ENCODE measurements around the gene PLEKHF1. TPM values are rescaled to one million over a fixed set of nuclear protein-coding genes. Genes with fewer than 3 reads are reported as not detected.

The PLEKHF1 gene
- total RNA-seq, 1 donor from 2014 or later = 1.9 TPM

DNA sequence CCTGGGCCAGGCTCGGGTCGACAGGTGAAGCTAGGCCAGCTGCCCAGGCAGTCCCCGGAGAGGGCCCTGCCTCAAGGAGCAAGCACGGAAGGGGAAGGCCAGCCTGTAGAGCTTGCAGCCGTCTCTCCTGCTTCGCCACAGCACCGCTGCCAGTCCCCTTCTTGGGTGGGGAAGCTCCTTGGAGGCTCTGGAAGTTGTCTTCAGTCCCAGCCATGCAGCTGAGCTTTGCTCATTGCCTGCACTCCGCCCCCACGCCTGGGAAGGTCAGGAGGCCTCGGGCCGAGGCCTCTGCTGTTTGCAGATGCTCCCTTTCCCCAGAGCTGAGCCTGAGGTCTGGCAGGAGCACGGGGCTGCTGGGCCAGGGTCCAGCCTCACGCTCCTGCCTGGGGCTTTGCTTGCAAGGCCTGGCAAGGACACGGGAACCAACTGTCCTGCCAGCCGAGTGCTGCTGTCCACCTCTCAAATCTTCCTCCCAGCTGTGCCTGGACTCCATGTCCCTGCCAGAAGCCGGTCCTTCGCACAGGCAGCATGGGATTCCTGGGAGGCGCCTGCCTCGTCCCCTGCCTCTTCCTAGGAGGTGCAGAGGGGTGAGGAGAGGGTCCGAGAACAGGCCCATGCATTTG is 13.3 kb downstream of the PLEKHF1 start:
- DNase-seq = peak; percentile 28

DNA sequence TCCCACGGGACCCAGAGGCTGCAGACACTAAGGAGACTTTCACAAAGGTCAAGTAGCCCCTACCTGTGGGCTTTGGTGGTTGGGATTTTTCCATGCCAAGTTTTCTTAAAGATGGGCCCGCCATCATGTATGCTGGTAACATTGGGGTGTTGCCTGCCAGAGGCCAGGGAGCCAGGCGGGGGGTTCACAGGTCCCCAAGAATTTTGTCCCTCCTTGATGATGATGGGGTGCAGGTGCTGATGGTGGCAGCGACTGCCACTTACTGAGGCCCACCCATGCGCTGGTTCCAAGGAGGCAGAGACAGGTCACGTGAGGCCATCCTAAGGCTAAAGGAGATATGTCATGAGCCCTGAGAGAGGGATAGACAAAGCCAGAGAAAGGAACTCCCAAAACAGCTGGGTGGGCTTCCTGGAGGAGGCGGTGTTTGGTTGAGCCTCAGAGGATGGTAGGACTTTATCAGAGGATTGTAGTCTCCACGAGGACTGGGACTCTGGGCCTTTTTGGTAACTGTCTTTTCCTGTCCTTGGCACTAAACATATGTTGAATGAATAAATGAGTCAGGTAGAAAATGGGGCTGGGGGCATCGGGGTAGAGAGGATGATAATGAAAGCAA is 14.4 kb downstream of the PLEKHF1 start:
- DNase-seq = no peak

DNA sequence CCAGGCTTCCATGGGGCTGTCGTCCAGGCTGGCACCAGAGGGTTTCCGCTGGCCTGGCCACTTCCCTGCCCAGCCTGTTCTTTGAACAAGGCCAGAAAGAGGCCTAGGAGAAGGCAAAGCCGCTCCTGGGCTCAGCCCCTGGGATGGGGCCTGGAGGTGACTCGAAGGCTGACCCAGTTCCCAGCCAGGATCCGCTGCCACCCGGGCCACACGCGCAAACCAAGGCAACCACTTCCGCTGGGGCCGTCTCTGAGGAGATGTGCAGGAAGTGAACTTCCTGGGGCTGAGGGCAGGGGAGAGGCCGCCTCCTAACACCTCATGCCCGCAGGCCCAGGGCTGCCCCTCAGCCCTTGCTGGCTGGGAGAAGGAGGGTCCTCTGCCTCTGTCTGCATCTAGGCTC is 15.2 kb downstream of the PLEKHF1 start:
- DNase-seq = no peak

DNA sequence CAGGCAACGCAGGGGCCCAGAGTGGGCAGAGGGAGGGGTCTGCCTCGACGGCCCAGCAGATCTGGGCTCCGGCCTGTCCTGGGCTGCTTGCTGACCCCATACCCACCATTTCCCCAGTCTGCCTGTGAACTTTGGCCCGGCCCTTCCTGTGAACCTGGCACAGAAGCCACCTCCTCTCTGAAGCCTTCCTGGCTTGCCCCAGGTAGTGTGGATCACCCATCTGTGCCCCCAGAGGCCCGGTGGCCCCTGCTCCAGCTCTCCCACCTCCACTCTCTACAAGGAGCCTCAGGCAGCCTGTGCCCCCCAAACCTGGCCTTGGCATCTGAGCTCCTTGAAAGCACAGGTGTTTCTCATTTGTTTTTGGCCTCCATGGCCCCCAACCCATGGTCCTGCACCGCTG is 15.7 kb downstream of the PLEKHF1 start:
- no peak for DNase-seq

DNA sequence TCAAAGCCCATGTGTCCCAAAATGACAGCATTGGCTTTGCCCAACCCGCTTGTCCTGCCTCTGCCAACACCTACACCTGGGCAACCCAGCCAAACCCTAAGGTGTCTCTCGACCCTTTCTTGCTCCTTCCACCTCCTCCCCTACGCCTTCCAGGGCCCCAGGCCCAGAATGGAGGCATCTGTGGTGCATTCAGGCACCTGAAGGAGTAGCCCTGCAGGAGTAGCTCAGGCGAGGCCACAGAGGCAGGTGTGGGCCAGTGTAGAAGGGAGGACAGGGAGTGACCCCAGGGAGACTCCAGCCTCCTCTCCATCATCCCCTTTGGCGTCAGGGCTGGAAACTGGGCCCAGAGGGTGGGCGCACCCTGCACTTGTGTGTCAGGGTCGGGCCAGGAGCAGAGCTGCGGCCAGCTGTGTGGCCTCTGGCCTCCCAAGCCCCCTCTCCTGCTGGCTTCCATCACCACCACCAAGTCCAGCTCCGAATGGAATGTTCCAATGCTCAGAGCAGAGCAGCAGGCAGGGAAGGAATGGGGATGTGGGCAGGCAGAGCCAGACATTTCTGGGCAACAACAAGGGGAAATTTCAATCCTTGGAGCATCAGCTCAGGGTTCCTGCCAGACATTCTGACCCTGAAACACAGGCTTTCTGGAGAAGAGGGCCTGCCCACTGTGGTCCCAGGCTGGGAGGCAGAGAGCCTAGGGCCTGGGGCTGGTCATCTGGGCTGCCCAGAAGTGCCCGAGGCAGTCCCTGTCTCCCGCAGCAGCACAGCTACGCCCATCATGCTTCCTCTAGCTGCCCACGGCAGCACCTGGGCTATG is 16.4 kb downstream of the PLEKHF1 start:
- no peak for DNase-seq

DNA sequence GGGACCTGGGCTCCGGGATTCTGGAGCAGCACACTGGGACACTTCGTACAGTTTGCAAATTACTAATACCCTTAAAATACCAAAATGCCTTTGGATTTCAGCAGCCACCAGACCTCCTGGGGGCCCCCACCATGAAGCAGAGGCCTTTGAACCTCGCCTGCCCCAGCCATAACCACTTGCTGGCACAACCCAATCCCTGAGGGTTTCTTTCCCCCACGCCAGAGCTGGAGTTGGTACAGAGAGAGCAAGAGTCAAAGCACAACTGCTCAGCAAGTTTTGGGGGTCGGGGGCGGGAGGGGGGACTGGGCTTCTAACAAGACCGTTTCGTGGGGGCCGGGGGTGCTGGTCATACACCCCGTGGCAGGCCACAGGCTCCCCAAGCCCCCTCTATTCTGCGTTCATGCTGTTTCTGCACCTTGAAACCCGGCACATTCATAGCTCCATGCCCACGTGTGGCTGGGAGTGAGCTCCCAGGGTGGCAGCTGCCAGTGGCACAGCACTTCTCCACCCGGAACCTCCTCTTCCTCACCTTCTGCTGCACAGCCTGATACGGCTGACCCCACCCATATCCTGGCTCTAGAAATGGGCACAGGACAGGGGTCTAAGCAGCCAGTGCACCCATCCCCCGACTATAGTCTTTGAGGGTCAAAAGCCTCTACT is 17.1 kb downstream of the PLEKHF1 start:
- DNase-seq = no peak

DNA sequence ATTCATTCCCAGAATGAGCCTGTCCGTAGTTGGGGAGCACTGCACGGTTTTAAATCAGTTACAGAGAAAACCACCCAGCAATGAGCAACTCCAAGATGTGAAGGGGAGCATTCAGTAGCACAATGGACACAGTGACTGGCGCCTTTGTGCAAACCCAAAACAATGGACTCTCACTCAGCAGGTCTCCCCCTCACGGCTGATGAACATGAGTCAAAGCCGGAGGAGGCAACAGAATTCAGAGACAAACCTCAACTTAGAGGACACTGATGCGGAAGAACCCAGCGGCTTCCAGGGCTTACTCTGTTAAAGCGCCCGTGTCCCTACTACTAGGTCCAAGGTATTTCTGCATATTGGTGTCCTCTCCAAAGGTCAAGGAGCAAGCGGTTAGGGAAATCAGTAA is 17.7 kb downstream of the PLEKHF1 start:
- peak; percentile 55 for DNase-seq

DNA sequence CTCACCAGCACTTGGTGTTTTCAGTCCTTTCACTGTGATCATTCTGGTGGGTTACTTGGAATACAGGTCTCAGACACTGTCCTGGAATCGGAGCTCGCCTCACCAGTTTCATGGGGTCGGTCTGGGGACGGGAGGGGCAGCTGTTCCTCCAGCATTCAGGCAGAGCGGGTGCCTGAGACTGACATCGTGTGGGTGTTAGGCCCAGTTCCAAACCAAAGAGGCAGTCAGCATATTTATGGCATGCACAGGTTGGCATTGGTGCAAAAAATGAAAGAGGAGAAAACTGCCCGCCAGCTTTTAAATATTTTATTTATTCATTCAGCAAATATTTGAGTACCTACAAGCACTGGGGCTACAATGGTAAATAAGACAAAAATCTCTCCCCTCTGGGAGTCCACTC is 20.1 kb downstream of the PLEKHF1 start:
- no peak for DNase-seq

DNA sequence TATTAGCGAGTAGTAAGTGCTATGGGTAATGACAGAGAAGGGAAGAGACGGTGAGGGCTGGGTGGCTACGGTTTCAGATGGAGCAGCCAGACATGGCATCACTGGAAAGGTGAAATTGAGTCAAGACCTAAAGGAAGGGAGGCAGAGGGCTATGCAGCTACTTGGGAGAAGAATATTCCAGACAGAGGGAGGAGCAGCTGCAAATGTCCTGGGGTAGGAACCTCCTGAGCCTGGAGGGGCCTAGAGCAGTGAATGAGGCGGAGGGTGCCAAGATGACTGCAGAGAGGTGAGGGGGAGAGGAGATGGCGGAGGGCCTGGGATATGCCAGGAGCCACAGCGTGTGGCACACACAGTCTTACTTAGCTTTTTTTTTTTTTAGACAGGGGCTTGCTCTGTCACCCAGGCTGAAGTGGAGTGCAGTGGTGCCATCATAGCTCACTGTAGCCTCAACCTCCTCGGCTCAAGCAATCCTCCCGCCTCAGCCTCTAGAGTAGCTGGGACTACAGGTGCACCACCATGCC is 21.1 kb downstream of the PLEKHF1 start:
- no peak for DNase-seq

DNA sequence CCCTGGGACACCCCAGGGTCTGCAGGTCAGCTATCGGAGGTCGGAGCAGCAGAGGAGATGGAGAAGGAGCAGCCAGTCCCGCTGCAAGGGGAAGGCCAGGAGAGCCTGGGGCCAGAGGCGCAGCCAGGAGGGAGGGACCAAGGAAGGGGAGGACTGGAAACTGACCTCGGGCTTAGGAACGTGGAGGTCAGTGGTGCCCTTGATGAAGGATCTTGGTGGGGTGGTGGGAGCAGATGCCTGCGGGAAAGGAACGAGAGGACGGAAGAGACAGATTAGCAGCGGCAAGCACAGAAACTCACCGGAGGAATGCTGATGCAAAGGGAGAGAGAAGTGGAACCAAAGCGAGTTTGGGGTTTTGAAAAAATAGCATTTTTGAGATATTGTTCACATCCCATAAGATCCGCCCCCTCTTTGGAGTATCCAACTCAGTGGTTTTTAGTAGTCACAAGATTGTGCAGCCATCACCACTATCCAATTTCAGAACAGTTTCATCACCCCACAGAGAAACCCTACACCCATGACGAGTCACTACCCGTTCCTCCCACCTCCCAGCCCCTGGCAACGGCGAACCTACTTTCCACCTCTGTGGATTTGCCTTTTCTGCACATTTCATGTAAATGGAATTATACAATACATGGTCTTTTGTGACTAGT is 22.1 kb downstream of the PLEKHF1 start:
- no peak for DNase-seq

DNA sequence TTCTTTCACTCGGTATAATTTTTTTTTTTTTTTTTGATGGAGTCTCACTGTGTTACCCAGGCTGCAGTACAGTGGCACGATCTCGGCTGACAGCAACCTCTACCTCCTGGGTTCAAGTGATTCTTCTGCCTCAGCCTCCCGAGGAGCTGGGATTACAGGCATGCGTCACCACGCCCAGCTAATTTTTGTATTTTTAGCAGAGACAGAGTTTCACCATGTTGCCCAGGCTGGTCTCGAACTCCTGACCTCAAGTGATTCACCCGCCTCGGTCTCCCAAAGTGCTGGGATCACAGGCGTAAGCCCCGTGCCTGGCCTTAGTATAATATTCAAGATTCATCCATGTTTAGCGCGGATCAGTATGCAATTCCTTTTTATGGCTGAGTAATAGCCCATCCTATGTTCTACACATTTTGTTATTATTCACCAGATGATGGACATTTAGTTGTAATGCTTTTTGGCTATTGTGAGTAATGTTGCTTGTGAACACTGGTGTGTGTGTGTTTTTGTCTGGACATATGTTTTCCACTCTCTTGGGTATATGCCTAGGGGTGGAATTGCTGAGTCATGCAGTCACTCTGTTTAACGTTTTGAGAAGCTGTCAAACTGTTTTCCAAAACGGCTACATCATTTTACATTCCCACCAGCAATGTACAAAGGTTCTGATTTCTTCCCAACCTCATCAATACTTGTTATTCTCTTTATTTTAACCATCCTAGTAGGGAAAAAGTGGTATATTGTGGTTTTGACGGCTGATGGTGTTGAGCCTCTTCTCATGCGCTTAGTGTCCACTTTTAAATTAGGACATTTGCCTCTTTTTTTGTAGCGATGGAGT is 22.9 kb downstream of the PLEKHF1 start:
- no peak for DNase-seq

DNA sequence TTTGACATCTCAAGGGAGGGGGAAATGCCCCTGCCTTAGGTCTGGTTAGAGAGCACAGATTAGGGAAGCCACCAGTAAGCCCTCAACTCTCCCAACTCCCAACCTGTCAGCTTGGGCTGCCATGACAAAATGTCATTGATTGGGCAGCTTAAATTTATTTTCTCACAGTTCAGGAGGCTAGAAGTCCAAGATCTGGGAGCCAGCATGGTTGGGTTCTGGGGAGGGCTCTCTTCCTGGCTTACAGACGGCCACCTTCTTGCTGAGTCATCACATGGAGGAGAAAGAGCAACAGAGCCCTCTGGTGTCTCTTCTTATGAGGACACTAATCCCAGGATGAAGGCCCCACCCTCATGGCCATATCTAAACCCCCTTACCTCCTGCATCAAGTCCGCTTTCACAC is 25.6 kb downstream of the PLEKHF1 start:
- DNase-seq = no peak

DNA sequence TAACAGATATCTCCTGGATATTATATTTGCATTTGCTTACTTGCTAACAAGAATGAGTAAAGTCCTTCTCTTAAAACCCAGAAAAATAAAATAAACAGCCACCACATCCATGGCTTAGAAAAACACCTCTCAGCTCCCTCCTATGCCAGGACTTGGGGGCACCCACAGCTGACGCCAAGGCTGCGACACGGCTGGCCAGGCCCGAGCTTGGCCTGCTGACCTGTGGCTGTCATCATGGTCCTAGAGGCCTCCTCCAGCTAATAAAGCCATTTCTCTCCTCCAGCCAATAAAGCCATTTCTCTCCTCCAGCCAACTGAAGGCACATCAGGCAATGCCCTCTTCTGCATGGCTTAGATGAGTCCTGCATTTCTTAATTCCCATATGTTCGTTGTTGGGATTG is 28.9 kb downstream of the PLEKHF1 start:
- no peak for DNase-seq

DNA sequence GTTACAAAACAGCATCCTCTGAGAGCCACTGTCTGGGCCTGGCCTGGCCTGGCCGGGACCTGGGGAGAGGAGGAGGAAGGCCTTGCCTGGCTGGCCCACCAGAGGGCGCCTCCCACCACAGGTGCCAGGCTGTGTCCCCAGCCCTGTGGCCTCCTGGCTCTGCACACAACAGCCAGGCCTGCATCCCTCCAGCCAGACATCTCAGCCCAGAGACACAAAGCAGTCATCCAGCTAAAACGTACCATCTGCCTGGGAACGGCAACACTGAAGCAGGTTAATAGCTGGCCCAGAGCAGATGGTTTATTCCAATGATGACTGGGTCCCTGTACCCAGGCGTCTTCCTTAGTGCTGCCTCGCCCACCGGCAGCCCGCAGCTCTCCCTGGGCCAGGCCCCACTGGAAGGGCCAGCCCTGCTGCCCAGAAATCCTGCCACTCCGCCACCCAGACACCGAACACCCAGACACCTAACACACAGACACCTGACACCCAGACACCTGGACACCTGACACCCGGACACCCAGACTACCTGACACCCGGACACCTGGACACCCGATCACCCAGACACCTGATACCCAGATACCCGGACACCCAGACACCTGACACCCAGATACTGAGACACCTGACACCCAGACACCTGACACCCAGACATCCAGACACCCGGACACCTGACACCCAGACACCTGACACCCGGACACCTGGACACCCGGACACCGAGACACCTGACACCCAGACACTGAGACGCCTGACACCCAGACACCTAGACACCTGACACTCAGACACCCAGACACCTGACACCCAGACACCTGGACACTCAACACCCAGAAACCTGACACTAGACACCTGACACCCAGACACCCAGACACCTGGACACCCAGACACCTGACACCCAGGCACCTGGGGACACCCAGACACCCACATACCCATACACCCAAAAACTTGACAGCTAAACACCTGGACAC is 29.7 kb downstream of the PLEKHF1 start:
- DNase-seq = peak; percentile 79

DNA sequence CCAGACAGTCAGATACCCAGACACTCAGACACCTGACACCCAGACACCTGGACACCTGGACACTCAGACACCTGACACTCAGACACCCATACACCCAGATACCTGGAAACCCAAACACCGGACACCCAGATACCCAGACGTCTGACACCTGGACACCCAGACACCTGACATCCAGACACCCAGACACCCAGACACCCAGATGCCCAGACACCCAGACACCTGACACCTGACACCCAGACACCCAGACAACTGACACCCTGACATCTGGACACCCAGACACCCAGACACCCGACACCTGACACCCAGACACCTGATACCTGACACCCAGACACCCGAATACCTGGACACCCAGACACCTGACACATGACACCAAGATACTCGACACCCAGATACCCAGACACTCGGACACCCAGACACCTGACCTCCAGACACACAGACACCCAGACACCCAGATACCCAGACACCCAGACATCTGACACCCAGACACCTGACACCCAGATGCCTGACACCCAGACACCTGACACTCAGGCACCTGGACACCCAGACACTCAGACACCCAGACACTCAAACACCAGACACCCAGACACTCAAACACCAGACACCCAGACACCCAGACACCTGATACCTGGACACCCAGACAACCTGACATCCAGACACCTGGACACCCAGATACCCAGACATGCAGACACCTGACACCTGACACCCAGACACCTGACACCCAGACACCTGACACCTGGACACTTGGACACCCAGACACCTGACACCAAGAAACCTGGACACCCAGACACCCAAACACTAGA is 30.7 kb downstream of the PLEKHF1 start:
- no peak for DNase-seq

DNA sequence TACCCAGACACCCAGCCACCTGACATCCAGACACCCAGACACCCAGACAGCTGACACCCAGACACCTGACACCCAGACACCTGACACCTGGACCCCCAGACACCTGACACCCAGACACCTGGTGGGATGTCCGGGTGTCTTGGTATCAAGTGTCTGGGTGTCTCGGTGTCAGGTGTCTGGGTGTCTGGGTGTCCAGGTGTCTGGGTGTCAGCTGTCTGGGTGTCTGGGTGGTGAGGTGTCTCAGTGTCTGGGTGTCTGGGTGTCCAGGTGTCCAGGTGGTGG is 31.2 kb downstream of the PLEKHF1 start:
- DNase-seq = no peak

DNA sequence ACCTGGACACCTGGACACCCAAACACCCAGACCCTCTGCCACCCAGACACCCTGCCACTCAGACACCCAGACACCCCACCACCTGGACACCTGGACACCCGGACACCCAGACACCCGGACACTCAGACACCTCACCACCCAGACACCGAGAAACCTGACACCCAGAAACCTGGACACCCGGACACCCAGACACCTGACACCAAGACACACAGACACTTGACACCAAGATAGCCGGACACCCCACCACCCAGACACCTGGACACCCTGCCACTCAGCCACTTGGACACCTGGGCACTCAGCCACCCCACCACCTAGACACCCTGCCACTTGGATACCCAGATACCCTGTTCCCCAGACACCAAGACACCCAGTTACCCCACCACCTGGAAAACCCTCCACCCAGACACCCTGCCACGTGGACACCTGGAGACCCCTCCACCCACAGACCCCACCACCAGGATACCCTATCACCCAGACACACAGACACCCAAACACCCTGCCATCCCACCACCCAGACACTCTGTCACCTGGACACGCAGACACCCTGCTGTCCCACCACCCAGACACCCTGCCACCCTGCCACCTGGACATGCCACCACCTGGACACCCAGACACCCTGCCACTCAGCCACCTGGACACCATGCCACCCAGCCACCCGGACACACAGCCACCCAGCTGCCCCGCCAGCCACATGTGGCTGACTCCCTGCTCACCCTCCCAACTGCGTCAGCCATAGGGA is 32.4 kb downstream of the PLEKHF1 start:
- no peak for DNase-seq

DNA sequence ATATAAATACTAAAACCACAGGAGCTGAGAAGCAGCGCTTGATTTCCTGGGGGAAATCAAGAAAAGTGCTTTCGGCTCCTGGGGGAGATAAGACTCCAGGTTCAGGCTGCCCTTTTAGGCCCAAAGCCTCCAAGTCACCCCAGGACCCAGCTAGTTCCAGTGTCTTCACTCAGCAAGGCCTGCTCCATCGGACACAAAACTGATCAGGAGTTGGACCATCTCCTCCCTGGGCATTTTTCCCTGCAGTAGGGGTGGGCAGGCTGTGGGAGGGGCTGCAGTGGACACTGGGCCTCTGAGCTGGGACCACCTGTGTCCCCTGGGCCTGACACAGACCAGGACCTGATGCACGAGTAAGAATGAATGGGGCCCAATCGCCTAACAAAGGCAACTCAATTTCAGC is 34.6 kb downstream of the PLEKHF1 start:
- DNase-seq = no peak

DNA sequence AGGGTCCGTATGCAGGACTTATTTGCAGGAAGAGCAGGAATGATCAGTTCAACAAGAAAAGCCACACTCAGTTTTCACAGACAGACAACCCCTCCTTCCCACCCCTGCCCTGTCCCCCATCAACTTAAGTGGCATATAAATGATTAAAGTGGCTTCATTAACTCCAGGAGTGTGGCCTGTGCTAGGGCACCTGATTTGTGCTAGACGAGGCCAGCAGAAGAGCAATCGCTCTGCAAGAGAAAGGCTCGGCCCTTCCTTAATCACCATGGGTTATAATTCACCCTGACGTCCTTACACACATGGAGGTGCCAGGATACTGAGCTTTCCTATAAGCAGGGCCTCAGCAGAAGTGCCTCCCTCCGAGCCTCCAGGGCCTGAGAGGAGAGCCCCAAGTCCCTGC is 35.2 kb downstream of the PLEKHF1 start:
- no peak for DNase-seq
